ENCODE measurements around the gene PIM3. TPM values are rescaled to one million over a fixed set of nuclear protein-coding genes. Genes with fewer than 3 reads are reported as not detected.

The PIM3 gene
- polyA plus RNA-seq, 1 of the 3 experiments (the other 2 are of a cell fraction), result 15.3 TPM

DNA sequence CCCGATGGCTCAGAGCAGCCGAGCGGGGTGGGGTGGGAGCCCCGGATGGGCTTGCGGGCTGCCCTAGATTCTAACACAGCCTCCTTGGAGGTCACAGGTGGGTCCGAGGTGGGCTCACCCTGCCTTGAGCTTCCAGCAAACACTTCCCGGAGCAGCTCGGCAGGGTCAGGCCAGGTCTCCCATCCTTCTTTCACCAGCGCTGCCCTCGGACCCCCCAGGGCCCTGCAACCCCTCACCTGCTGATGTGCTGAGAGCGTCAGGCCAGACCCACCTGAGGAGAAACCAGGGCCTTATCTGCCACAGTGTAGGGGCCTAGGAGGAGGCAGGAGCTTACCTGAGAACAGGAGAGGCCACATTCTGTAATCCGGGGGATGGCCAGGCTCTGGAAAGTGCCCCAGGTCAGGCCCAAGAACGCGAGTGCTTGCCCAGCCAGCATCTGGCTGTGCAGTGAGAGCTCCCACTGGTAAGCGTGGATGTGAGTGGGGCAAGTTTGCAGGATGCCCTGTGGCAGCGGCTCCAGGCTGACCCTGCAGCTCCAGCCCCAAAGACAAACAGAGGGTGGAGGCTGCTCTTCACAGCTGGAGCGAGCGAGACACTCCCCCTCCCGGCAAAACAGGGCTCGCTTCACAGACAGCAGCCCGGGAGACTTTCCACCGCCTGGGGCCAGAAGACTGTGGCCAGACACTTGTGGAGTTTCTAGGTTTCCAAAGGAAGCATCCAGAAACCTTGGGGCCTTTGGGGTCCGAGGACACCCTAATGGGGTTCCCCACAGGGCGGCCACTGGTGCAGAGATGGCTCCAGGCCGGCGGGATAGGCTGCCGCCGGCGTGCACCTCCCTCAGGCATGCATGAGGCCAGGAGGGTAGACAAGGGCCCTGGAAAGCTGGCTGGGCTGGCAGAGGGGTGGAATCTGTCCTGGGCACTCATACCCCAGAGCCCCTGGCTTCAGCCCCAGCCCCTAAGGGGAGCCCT lies 51.9 kb downstream of the PIM3 start, which contains the start of gene IL17REL:
Gene IL17REL (minus strand): TSS at position 555 of the 971 bp plus-strand sequence. CDS start 119 bp downstream, at position 436.
- Histone ChIP-seq H3K4me2 (no peak within 1 kb of the TSS), H3K79me2 (ENCODE audit: insufficient read depth) (no peaks in the 10 kb centered on the region), H3K36me3 (replicated peaks in 1 of 2; ENCODE audit: control insufficient read depth in 1 of 2, insufficient read depth in 2 of 2, low read length in 1 of 2) (no peaks in the 10 kb centered on the region), H3K4me3 (ENCODE audit: low read depth in 2 of 2, low read length in 1 of 2) (no peak within 1 kb of the TSS), H2AFZ (ENCODE audit: low read depth) (no peak within 1 kb of the TSS), H3K9ac (no peak within 1 kb of the TSS), H3K9me3 (no peaks in the 10 kb centered on the region), H4K20me1 (ENCODE audit: insufficient read depth) (no peaks in the 10 kb centered on the region), H3K9me2 (no peaks in the 10 kb centered on the region), H3K27ac (ENCODE audit: low read depth in 2 of 2, low read length in 1 of 2) (no peak within 1 kb of the TSS), H3F3A (replicated peaks; ENCODE audit: insufficient read depth) (no peaks in the 10 kb centered on the region), H3K4me1 (ENCODE audit: control insufficient read depth in 1 of 2, insufficient read depth in 2 of 2, low read depth in 1 of 2, low read length in 1 of 2) (no peaks in the 10 kb centered on the region), H3K27me3 (ENCODE audit: insufficient read depth) (peaks cover 64% of the 10 kb centered on the region)
- TF ChIP-seq GATA2 (CRISPR knock-in tag; IDR thresholded peaks at IDR 0.05), result no peak
- no peak for TF ChIP-seq TCF12 (IDR thresholded peaks at IDR 0.05)
- no peak for TF ChIP-seq TAF1 (IDR thresholded peaks at IDR 0.05; ENCODE audit: borderline replicate concordance, low read depth, low read length)
- TF ChIP-seq, protein P1, sequence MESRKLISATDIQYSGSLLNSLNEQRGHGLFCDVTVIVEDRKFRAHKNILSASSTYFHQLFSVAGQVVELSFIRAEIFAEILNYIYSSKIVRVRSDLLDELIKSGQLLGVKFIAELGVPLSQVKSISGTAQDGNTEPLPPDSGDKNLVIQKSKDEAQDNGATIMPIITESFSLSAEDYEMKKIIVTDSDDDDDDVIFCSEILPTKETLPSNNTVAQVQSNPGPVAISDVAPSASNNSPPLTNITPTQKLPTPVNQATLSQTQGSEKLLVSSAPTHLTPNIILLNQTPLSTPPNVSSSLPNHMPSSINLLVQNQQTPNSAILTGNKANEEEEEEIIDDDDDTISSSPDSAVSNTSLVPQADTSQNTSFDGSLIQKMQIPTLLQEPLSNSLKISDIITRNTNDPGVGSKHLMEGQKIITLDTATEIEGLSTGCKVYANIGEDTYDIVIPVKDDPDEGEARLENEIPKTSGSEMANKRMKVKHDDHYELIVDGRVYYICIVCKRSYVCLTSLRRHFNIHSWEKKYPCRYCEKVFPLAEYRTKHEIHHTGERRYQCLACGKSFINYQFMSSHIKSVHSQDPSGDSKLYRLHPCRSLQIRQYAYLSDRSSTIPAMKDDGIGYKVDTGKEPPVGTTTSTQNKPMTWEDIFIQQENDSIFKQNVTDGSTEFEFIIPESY (IDR thresholded peaks at IDR 0.05; ENCODE audit: borderline replicate concordance, low read depth), result no peak
- TF ChIP-seq CHD2 (IDR thresholded peaks at IDR 0.05; ENCODE audit: low read length, partially characterized antibody), result no peak
- TF ChIP-seq POLR2AphosphoS5 (IDR thresholded peaks at IDR 0.05; ENCODE audit: low read depth, low read length), result no peak
- TF ChIP-seq MXI1 (IDR thresholded peaks at IDR 0.05; ENCODE audit: low read depth, low read length), result no peak
- POLR2A ChIA-PET, result no interaction called here
- peak; percentile 43 for DNase-seq
- 15% methylated on average over 9 of the region's 29 CpGs for WGBS (ENCODE audit: low lambda C conversion rate)
- CTCF ChIA-PET, result interaction anchor here (0.8 to 3.8 kb wide), 2 partner anchors 15 to 18 kb away, joined by 3 to 20 read pairs; no protein-coding TSS in a partner anchor

Small RNA genes within 50 kb of the gene (small RNA-seq; reads per million reads assigned to genes)
- gene MIR6821, result 0 to 7.8 (median 0) reads per million in 7 experiments

Other genes with a start within 250 kb of the PIM3 start
- 7.8 and 10.3 TPM in 2 replicates for gene BRD1, start 132.9 kb upstream of the PIM3 start, polyA plus RNA-seq (2012; rRNA removed)
- 6.8 and 7.9 TPM in 2 replicates for gene ZBED4, start 106.9 kb upstream of the PIM3 start, polyA plus RNA-seq (2012; rRNA removed)
- 7.5 and 9.9 TPM in 2 replicates for gene ALG12, start 42.3 kb upstream of the PIM3 start, polyA plus RNA-seq (2012; rRNA removed)
- gene CRELD2, start 42.1 kb upstream of the PIM3 start, polyA plus RNA-seq (2012; rRNA removed), result 92.5 and 113 TPM in 2 replicates
- not detected in 2 replicates for gene IL17REL, start 52.0 kb downstream of the PIM3 start, polyA plus RNA-seq (2012; rRNA removed)
- gene TTLL8, start 97.5 kb downstream of the PIM3 start, polyA plus RNA-seq (2012; rRNA removed), result not detected in 2 replicates
- not detected in 2 replicates for gene MLC1, start 124.7 kb downstream of the PIM3 start, polyA plus RNA-seq (2012; rRNA removed)
- 2.1 and 3.0 TPM in 2 replicates for gene MOV10L1, start 129.2 kb downstream of the PIM3 start, polyA plus RNA-seq (2012; rRNA removed)
- 1.3 and 2.4 TPM in 2 replicates for gene PANX2, start 210.0 kb downstream of the PIM3 start, polyA plus RNA-seq (2012; rRNA removed)
- gene TRABD, start 225.1 kb downstream of the PIM3 start, polyA plus RNA-seq (2012; rRNA removed), result 36.7 and 50.6 TPM in 2 replicates
- 23.3 and 26.7 TPM in 2 replicates for gene SELENOO, start 240.2 kb downstream of the PIM3 start, polyA plus RNA-seq (2012; rRNA removed)